NCI-H2029 treated with DMSO at 0.1 percent for 48 hours (cell line): ENCODE results near the gene TAOK1.
"Not testable (repeated sequence)": the region's sequence is repeated elsewhere in the genome, so short reads cannot be mapped to it uniquely, and the experiment has no call there.

Experiments used
- DNase-seq: peaks from one replicate; lab custom pipeline; 2025; lab: John Stamatoyannopoulos, UW

Gene TAOK1

GRCh38 chr17:29549177-29549923, 159.2 kb downstream of the TAOK1 start:
- DNase-seq, result peak; percentile 9

GRCh38 chr17:29555840-29556239, 165.7 kb downstream of the TAOK1 start:
- no peak for DNase-seq

- DNase-seq, result no peak
Observed at GRCh38 chr17:29557085-29557738, 167.0 kb downstream of the TAOK1 start.

GRCh38 chr17:29557739-29558116, 167.6 kb downstream of the TAOK1 start:
- DNase-seq, result no peak

GRCh38 chr17:29558139-29558538, 168.0 kb downstream of the TAOK1 start:
- not testable (repeated sequence) for DNase-seq

GRCh38 chr17:29559640-29560039, 169.5 kb downstream of the TAOK1 start:
- no peak for DNase-seq

GRCh38 chr17:29560316-29560715, 170.2 kb downstream of the TAOK1 start:
- no peak for DNase-seq

- no peak for DNase-seq
Observed at GRCh38 chr17:29561554-29562517, 171.7 kb downstream of the TAOK1 start.

GRCh38 chr17:29562615-29563014, 172.5 kb downstream of the TAOK1 start:
- no peak for DNase-seq

- DNase-seq, result no peak
Observed at GRCh38 chr17:29563816-29564215, 173.7 kb downstream of the TAOK1 start.

GRCh38 chr17:29565643-29566472, 175.7 kb downstream of the TAOK1 start:
- DNase-seq, result peak; percentile 54

GRCh38 chr17:29566473-29567303, 176.5 kb downstream of the TAOK1 start, which contains the start of gene ABHD15:
TSS of gene ABHD15 (minus strand) at chr17:29567037. CDS start at chr17:29566966, 71 bp downstream.
- DNase-seq, result no peak

GRCh38 chr17:29567304-29567553, 177.1 kb downstream of the TAOK1 start:
- no peak for DNase-seq

- no peak for DNase-seq
Observed at GRCh38 chr17:29567554-29568330, 177.6 kb downstream of the TAOK1 start.

GRCh38 chr17:29568331-29569244, 178.4 kb downstream of the TAOK1 start, which contains the start of gene TP53I13:
TSS of gene TP53I13 (plus strand) at chr17:29568701. CDS start at chr17:29568759, 58 bp downstream.
- no peak for DNase-seq

GRCh38 chr17:29569245-29569950, 179.2 kb downstream of the TAOK1 start:
- no peak for DNase-seq

GRCh38 chr17:29570521-29570920, 180.4 kb downstream of the TAOK1 start:
- DNase-seq, result no peak

- no peak for DNase-seq
Observed at GRCh38 chr17:29571486-29571882, 181.3 kb downstream of the TAOK1 start.
